Measurements from ENCODE around the gene LIF.

The LIF gene

GRCh38 chr22:30250661-30251267, 4.2 kb upstream of the LIF start:
- no peak overlapping the region for H3K27ac ChIP-seq
- no peak for TF ChIP-seq CTCF (conservative IDR thresholded peaks at IDR 0.05)

DNA sequence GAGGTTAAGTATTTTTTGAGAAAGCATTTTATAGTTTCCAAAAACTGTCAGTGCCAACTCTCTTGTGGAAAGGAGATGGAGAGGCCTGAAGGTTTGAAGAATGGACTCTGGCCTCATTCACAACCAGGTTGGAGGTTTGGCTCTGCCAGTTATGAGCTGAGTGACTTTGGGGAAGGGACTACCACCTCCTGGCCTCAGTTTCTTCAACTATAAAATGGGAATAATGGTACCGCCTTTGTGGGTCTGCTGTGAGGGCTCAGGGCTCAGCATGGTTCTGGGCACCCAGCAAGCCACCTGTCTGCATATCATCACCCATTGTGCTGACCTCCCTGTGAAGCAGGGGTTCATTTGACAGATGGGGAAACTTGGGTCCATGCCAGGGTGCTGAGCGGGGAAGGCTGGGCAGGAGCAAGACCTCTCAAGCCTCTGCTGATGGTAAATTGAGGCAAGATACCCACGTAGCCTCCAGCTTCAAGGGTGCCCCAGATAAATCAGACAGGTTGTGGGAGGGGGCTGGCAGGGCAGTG, 3.5 kb upstream of the LIF start:
- H3K27ac ChIP-seq = no peak overlapping the region
- no peak for TF ChIP-seq CTCF (conservative IDR thresholded peaks at IDR 0.05)

GRCh38 chr22:30249049-30250038, 2.8 kb upstream of the LIF start:
- H3K27ac ChIP-seq = no peak overlapping the region
- no peak for TF ChIP-seq CTCF (conservative IDR thresholded peaks at IDR 0.05)

- no peak overlapping the region for H3K27ac ChIP-seq
Measured at GRCh38 chr22:30248484-30248883, 1.9 kb upstream of the LIF start.

GRCh38 chr22:30247974-30248373, 1.4 kb upstream of the LIF start:
- TF ChIP-seq CTCF (conservative IDR thresholded peaks at IDR 0.05) = no peak
- H3K27ac ChIP-seq = no peak overlapping the region

More at GRCh38 chr22:30248484-30248883, 1.9 kb upstream of the LIF start:
- no peak for TF ChIP-seq CTCF (conservative IDR thresholded peaks at IDR 0.05)

DNA sequence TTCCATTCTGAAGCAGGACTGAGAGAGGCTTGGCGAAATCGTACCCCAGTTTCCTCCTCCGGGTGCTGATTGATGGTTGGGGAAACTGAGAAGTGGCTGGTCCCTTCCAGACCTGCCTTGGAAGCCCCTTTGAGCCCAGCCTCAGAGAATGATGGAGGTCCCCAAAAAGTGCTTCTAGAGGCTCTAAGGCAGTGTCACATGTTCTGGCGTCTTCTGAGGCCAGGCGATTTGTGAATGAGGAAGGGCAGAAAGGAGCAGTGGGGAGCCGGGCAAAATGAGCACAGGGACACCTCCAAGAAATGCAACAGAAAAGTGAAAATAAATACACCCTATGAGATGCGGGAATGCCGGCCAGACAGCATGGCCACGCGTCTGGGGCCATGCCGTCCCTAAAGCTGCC, 1.0 kb upstream of the LIF start:
- H3K27ac ChIP-seq = no peak overlapping the region
- TF ChIP-seq CTCF (conservative IDR thresholded peaks at IDR 0.05) = no peak

- H3K27ac ChIP-seq = peak overlapping the region; percentile 50; the same call in 1 of the 2 replicates
- no peak for TF ChIP-seq CTCF (conservative IDR thresholded peaks at IDR 0.05)
Measured at GRCh38 chr22:30246814-30247376, 336 bp upstream of the LIF start.
